SIG-M5 treated with dmso at 0.1 percent for 504 hours (cell line): ENCODE results near the gene DYSF.

ENCODE experiments used
- DNase-seq: peaks from one replicate; lab custom pipeline; 2025; ENCODE audit not compliant: unreplicated experiment; lab: John Stamatoyannopoulos, UW

DYSF gene

GRCh38 chr2:71598526-71598925 is 145.2 kb downstream of the DYSF start:
- no peak for DNase-seq

GRCh38 chr2:71599038-71599437 is 145.7 kb downstream of the DYSF start:
- DNase-seq = no peak

- DNase-seq = no peak
Measured at GRCh38 chr2:71599646-71600236, 146.4 kb downstream of the DYSF start.

DNA sequence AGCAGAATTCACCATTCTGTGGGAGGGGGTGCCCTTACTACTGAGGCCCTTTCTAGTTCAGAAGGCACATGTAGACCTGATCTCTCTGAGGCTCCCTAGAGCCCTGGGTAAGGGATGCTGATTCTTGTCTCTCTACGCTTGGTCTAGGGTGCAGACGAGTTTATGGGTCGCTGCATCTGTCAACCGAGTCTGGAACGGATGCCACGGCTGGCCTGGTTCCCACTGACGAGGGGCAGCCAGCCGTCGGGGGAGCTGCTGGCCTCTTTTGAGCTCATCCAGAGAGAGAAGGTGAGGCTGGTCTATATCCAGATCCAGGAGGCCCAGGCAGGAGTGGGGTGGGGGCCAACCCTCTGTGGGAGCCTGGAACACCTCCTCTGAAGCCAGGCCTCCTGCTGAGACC is 147.2 kb downstream of the DYSF start:
- no peak for DNase-seq

DNA sequence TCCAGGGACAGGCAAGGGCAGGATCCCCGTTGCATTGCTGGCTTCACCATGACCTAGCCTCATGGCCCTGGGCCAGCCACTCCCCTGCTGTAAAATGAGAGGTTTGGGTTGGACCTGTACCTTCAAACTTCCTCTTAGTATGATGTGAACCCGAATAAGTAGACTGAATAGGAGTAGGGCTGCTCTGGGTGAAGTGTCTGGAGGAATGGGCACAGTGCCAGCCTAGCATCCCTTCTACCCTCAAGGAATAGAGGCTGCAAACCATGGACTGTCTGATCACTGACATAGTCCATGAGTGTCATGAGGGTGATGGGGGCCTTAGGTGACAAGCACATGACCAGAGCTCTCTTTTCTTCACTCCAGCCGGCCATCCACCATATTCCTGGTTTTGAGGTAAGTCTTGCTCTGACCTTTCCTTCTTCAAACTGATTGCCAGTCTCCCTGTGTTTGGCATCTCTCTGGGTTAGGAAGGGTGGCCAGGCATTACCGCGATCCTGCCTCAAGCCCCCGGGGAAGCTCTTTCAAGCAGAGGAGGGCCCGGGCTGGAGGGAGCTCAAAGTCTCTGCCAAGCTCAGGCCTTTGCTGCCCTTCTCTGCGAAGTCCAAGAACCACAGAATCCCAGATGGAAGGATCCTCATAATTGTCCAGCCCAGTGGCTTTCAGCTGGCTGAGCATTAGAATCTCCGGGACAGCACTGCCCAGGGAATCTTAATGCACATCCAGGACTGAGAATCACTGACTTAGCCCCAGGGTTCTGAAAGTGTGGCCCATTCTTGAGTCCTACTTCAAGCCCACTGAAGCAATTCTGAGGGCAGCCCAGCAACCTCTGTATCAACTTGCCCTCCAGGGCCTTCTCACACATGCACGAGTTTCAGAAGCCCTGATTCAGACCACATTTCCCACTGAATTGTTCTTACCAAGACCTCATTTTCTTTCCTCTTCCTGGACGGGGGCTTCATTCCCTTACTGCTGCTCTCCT is 148.1 kb downstream of the DYSF start:
- DNase-seq = no peak

- no peak for DNase-seq
Measured at GRCh38 chr2:71602115-71602495, 148.7 kb downstream of the DYSF start.

DNA sequence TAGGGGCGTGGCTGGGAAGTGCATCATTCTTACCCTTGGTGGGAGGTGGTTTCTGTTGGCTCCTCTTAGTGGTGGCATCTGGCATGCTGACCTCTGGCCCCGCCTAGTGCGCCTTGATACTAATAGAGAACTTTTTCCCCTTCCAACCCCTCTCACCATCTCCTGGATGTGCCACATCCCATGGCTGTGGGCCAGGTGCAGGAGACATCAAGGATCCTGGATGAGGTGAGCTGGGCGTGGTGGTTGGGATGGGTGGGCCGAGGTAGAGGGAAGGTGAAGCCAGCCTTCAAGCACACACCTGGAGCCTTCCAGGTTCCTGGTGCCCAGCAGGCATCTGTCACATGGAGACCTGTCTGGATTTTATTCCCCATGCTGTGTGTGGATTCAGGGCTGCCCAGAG is 149.2 kb downstream of the DYSF start:
- DNase-seq = no peak

- DNase-seq = peak; percentile 27
Measured at GRCh38 chr2:71603311-71603811, 150.0 kb downstream of the DYSF start.

DNA sequence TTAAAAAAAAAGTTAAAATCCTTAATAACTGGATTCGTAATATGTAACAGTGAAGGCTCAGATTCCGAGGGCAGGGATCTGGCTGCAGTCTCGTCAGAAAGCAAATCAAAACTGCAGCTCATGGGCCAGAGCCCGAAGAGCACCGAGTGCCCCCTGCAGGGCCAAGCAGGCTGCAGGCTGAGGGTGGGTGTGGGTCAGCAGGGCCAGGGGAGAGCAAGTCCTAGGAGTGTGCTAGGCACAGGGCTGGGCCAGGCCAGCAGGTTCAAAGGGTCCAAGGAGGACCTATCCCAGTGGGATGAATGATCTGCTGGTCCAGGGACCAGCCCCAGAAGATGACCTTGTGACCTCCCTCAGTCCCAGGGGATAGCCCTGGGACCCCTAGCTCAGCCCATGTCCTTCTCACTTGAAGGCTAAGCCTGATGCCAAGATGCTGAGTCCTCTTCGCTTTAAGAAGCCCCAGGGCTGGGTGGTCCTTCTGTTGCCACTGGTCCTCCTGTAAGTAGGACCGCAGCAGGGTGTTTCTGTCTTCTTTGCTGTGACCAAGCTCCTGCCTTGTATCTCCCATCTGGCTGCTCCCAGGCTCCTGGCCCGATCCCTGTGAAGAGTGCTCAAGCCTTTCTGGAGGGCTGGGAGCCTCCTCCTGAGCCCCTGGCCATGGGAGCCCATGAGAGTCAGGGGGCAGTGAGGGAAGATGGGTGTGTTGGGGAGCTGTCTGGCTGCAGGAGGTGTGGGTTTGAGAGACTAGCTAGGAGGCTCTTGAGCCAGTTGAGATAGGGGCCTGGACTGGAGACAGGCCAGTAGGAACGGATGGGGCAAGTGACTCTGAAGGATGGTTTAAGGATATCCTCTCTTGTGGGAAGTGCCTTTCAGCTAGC is 150.7 kb downstream of the DYSF start:
- no peak for DNase-seq

GRCh38 chr2:71604726-71605120 is 151.4 kb downstream of the DYSF start:
- no peak for DNase-seq

DNA sequence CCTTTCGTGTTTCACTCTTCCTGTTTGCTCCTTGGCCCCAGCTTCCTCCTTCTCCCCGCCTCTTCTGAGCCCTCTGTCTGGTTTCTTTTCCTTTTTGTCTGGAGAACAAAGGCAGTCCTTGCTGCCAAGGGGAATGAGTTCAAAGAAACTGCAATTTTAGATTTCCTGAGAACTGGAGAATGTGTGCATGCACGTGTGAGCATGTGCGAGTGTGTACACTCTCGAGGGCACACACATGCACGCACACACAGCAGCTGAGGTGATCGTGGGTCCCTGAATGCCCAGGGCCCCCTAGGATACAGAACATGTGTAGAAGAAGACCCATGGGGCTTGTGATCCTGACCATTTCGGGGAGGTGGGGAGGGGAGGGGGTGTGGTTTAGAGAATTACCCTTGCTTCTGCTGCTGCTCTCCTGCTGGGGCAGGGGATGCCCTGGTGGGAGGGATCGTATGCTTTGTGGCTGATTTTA is 151.8 kb downstream of the DYSF start:
- no peak for DNase-seq

DNA sequence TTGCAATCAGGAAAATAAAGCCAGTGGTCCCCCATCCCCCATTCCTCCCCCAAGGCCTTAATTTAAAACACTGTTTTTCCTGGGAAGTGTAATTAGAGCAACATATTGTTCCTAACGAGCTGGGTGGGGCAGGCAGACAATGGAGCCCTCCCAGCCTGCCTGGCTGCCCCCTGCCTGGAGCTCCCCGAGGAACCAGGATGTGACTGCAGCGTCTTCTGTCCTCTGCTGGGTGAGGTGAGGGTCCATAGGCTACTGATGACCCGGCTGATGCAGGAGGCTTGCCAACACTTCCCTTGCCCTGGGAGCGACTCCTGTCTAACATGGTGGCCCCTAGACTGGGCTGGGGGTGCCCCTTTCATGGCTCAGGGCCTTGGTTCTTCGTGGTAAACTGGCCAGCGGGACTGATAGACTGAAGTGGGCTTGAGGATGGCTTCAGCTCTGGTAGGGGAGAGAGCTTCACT is 152.4 kb downstream of the DYSF start:
- DNase-seq = no peak

- no peak for DNase-seq
Measured at GRCh38 chr2:71606244-71606643, 152.9 kb downstream of the DYSF start.

DNA sequence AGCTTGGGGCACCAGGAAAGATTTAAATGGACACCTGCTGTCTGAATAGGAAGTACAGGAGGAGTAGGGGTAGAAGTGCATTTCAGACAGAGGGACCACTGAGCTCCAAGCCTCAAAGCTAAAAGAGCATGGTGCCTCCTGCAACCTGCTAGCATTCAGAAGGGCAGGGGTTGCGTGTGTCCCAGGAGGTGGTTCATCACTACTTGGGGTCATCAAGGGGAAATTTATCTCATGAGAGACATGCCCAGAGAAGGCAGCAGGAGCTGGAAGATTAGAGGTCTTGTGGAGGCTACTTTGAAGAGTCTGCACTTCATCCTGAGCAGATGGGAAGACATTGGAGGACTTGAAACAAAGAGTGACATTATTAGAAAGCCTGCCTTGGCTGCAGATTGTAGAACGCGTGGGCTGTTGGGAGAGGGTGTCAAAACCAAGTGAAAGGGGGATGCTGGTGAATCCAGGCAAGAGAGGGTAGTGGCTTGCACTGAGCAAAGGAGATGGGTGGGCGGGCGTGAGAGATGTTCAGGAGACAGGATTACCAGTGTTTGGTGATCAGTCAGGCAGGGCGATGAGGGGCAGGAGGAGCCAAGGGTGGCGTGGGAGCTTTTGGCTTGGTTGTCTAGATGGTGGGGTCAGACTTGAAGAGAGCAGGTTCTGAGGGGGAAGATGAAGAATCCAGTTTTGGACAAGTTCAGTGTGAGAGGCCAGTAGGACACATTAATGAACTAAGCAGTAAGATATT is 154.0 kb downstream of the DYSF start:
- no peak for DNase-seq

- DNase-seq = no peak
Measured at GRCh38 chr2:71608034-71608433, 154.7 kb downstream of the DYSF start.

GRCh38 chr2:71608441-71608840 is 155.1 kb downstream of the DYSF start:
- DNase-seq = no peak

GRCh38 chr2:71609029-71609428 is 155.7 kb downstream of the DYSF start:
- DNase-seq = no peak

DNA sequence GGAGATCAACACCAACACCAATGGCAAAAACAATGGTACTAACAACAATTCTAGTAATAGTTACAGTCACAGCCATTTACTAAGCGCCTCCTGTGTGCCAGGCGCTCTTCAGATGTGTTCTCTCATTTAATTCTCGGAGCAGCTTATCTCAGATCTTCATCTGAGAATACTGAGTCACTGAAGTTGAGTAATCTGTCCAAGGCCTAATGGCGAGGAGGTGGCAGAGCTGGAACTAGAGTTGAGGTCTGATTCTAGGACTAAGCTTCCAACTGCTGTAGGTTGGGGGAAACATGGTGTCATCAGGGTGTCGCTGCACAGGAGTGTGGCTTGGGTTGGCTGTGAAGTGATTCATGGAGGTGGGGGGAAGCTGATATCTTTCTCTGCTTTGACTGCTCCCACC is 156.1 kb downstream of the DYSF start:
- peak; percentile 23 for DNase-seq

GRCh38 chr2:71609958-71610357 is 156.6 kb downstream of the DYSF start:
- peak; percentile 52 for DNase-seq

GRCh38 chr2:71610671-71611070 is 157.3 kb downstream of the DYSF start:
- DNase-seq = no peak
